BJ (cell line): ENCODE data around the gene CNIH3. TPM values are rescaled to one million over a fixed set of nuclear protein-coding genes. Genes with fewer than 3 reads are reported as not detected.
"Not testable (repeated sequence)": the region's sequence is repeated elsewhere in the genome, so short reads cannot be mapped to it uniquely, and the experiment has no call there.

Experiments used
- CTCF ChIA-PET: fragments of 350-600 bp; formaldehyde crosslinking; extraction: SDS; loops from one replicate; lab custom pipeline; 2021; ENCODE audit warnings: antibody characterized with exemption, inconsistent platforms; lab: Yijun Ruan, JAX
- POLR2A ChIA-PET: fragments of 300-600 bp; sonication (Branson Sonifier 250); formaldehyde crosslinking; extraction: SDS; loops from one replicate; lab custom pipeline; 2021; ENCODE audit warnings: antibody characterized with exemption; lab: Charles Lee
- DNase-seq: peaks from one replicate; pipeline ENCODE4 v3.0.0-alpha.2; 2011; ENCODE audit warnings: low read depth
- H3K27me3 ChIP-seq: 2 replicates; pipeline ENCODE4 v1.6.0; 2011; ENCODE audit warnings: low read length; ENCODE audit not compliant: control insufficient read depth, insufficient read depth
- H3K36me3 ChIP-seq: 2 replicates; pipeline ENCODE4 v1.5.1; 2011; ENCODE audit warnings: low read length; ENCODE audit not compliant: control insufficient read depth, insufficient read depth
- H3K4me3 ChIP-seq: 2 replicates; pipeline ENCODE4 v1.5.1; 2011; ENCODE audit warnings: low read depth, mild to moderate bottlenecking, control low read depth, low read length
- CTCF ChIP-seq: IDR thresholded peaks from 2 replicates; pipeline ENCODE4 v1.5.1; 2011; ENCODE audit warnings: low read depth, mild to moderate bottlenecking, control low read depth, inconsistent platforms, low read length, moderate library complexity; ENCODE audit not compliant: insufficient read depth
- polyA plus RNA-seq: library from polyadenylated mRNA; depleted of rRNA; stranded (reverse); fragments of >200 nt; gene quantifications from 2 replicates; pipeline ENCODE4 v1.2.3, GENCODE V29; 2011

Gene CNIH3
- polyA plus RNA-seq, 1 experiment: 2.9 TPM

- ChIA-PET POLR2A (no interaction called here), CTCF (interaction anchor here (1.5 to 2.0 kb wide), 3 partner anchors 9 to 34 kb away, joined by 3 to 5 read pairs (median 3); no protein-coding TSS in a partner anchor)
- H3K4me3 ChIP-seq: no peak overlapping the region
- H3K36me3 ChIP-seq: no peaks in the 10 kb centered on the region
- H3K27me3 ChIP-seq: no peaks in the 10 kb centered on the region
- TF ChIP-seq CTCF: no peak
- DNase-seq: no peak
Measured at GRCh38 chr1:224678168-224678567, 62.1 kb downstream of the CNIH3 start.

- no peaks in the 10 kb centered on the region for H3K27me3 ChIP-seq
- no peaks in the 10 kb centered on the region for H3K36me3 ChIP-seq
- H3K4me3 ChIP-seq: no peak overlapping the region
- no peak for DNase-seq
- CTCF ChIA-PET: interaction anchor here (0.9 to 1.5 kb wide), 6 partner anchors 11 to 174 kb away, joined by 3 to 4 read pairs (median 3); no protein-coding TSS in a partner anchor
- POLR2A ChIA-PET: no interaction called here
- TF ChIP-seq CTCF: no peak
Measured at GRCh38 chr1:224679606-224680005, 63.5 kb downstream of the CNIH3 start.

- no peaks in the 10 kb centered on the region for H3K27me3 ChIP-seq
- H3K4me3 ChIP-seq: no peak overlapping the region
- ChIA-PET CTCF (no interaction called here), POLR2A (no interaction called here)
- DNase-seq: no peak
- TF ChIP-seq CTCF: no peak
- H3K36me3 ChIP-seq: no peaks in the 10 kb centered on the region
Measured at GRCh38 chr1:224681816-224682215, 65.7 kb downstream of the CNIH3 start.

GRCh38 chr1:224683936-224684335, 67.8 kb downstream of the CNIH3 start:
- POLR2A ChIA-PET: no interaction called here
- TF ChIP-seq CTCF: no peak
- Histone ChIP-seq H3K4me3 (no peak overlapping the region), H3K27me3 (no peaks in the 10 kb centered on the region), H3K36me3 (no peaks in the 10 kb centered on the region)
- no peak for DNase-seq
- CTCF ChIA-PET: interaction anchor here (1.3 kb wide), 1 partner anchor 40 kb away, joined by 3 read pairs; no protein-coding TSS in a partner anchor

GRCh38 chr1:224684979-224685425, 68.9 kb downstream of the CNIH3 start:
- CTCF ChIA-PET: interaction anchor here (0.7 kb wide), 1 partner anchor 33 kb away, joined by 4 read pairs; no protein-coding TSS in a partner anchor
- no peak for DNase-seq
- Histone ChIP-seq H3K4me3 (no peak overlapping the region), H3K36me3 (no peaks in the 10 kb centered on the region), H3K27me3 (no peaks in the 10 kb centered on the region)
- POLR2A ChIA-PET: no interaction called here
- no peak for TF ChIP-seq CTCF

- POLR2A ChIA-PET, H3K4me3 ChIP-seq, DNase-seq, H3K36me3 ChIP-seq, H3K27me3 ChIP-seq: not testable (repeated sequence)
- CTCF ChIA-PET: interaction anchor here (2.4 kb wide), 1 partner anchor 41 kb away, joined by 6 read pairs; no protein-coding TSS in a partner anchor
Measured at GRCh38 chr1:224686140-224686539, 70.0 kb downstream of the CNIH3 start.
